Renal cortex interstitium (tissue), 3 donors: Measurements from ENCODE around the gene PLXNB1. TPM values are rescaled to one million over a fixed set of nuclear protein-coding genes. Genes with fewer than 3 reads are reported as not detected.

ENCODE experiments used
- polyA plus RNA-seq, 3 donors: library from polyadenylated mRNA; unstranded; fragments of 120-200 nt; gene quantifications; one replicate each; pipeline ENCODE4 v1.2.1, GENCODE V29; 2013; ENCODE audit not compliant: insufficient read length in 3 of 3

Gene PLXNB1
- polyA plus RNA-seq, 3 donors, result 190 to 238 (median 200) TPM

Other genes starting within 250 kb of the PLXNB1 start
- gene CDC25A, start 241.7 kb downstream of the PLXNB1 start, polyA plus RNA-seq, result 10 to 100 TPM in 2 of 3 donors, 1 to 10 TPM in 1; 8.2 to 13.7 (median 13.2) TPM
- 1 to 10 TPM in 2 of 3 donors, under 1 TPM in 1; 0.51 to 1.7 (median 1.1) TPM for gene CAMP, start 206.6 kb downstream of the PLXNB1 start, polyA plus RNA-seq
- gene ZNF589, start 189.0 kb downstream of the PLXNB1 start, polyA plus RNA-seq, result 10 to 100 TPM; 16.0 to 22.1 (median 17.5) TPM
- 10 to 100 TPM; 27.8 to 33.3 (median 29.7) TPM for gene NME6, start 128.7 kb downstream of the PLXNB1 start, polyA plus RNA-seq
- under 1 TPM in 2 of 3 donors, not detected in 1; 0.24 to 0.61 TPM for gene SPINK8, start 96.4 kb downstream of the PLXNB1 start, polyA plus RNA-seq
- under 1 TPM; 0.50 to 0.77 (median 0.65) TPM for gene FBXW12, start 57.9 kb downstream of the PLXNB1 start, polyA plus RNA-seq
- 10 to 100 TPM; 25.5 to 28.8 (median 26.2) TPM for gene CCDC51, start 10.0 kb upstream of the PLXNB1 start, polyA plus RNA-seq
- 100 to 1,000 TPM; 264 to 326 (median 318) TPM for gene TMA7, start 10.2 kb upstream of the PLXNB1 start, polyA plus RNA-seq
- 10 to 100 TPM; 12.7 to 14.9 (median 13.1) TPM for gene ATRIP, start 16.7 kb upstream of the PLXNB1 start, polyA plus RNA-seq
- 100 to 1,000 TPM in 2 of 3 donors, 10 to 100 TPM in 1; 93.2 to 120 (median 101) TPM for gene SHISA5, start 74.1 kb upstream of the PLXNB1 start, polyA plus RNA-seq
- 10 to 100 TPM in 1 of 3 donors, 1 to 10 TPM in 2; 4.0 to 12.8 (median 5.2) TPM for gene PFKFB4, start 126.7 kb upstream of the PLXNB1 start, polyA plus RNA-seq
- gene UCN2, start 133.7 kb upstream of the PLXNB1 start, polyA plus RNA-seq, result under 1 TPM; 0.26 to 0.41 (median 0.30) TPM
- gene COL7A1, start 165.2 kb upstream of the PLXNB1 start, polyA plus RNA-seq, result 10 to 100 TPM; 15.5 to 31.0 (median 30.0) TPM
- 100 to 1,000 TPM; 268 to 311 (median 285) TPM for gene UQCRC1, start 179.6 kb upstream of the PLXNB1 start, polyA plus RNA-seq
- under 1 TPM in 1 of 3 donors, not detected in 2; 0.30 TPM for gene TMEM89, start 191.7 kb upstream of the PLXNB1 start, polyA plus RNA-seq
- gene SLC26A6, start 205.4 kb upstream of the PLXNB1 start, polyA plus RNA-seq, result 10 to 100 TPM; 26.8 to 33.9 (median 29.0) TPM
- gene CELSR3, start 232.8 kb upstream of the PLXNB1 start, polyA plus RNA-seq, result 1 to 10 TPM; 1.2 to 1.3 (median 1.2) TPM